HG02973 (cell line): ENCODE results near the gene TMTC1.
A peak's percentile ranks its signal among the peaks of the same experiment; 100 is the strongest.

Experiments used
- ATAC-seq: cut with Tn5 transposase; IDR thresholded peaks from one replicate; pipeline ENCODE4 v1.9.1; 2021; ENCODE audit warnings: moderate library complexity; ENCODE audit not compliant: unreplicated experiment

Gene TMTC1

DNA sequence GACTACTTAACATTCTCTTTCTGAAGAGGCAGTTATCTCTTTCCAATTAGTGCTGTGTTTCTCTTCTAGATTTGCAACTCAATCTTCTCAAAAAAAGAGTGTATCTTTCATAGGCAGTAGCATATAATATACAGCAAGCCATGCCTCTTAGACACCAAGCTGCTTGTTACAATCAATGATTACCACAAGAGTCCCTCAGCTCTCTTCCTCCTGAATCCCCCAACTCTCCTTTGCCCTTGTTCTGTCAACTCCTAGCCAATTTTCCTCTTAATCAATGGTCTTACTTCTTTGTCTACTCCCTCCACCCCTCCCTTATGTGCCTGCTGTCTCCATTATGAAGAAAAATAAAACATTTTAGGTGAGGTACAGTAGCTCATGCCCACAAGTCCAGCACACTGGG is 2.6 kb downstream of the TMTC1 start:
- ATAC-seq, result no peak

- no peak for ATAC-seq
Measured at GRCh38 chr12:29780084-29780483, 3.7 kb downstream of the TMTC1 start.

DNA sequence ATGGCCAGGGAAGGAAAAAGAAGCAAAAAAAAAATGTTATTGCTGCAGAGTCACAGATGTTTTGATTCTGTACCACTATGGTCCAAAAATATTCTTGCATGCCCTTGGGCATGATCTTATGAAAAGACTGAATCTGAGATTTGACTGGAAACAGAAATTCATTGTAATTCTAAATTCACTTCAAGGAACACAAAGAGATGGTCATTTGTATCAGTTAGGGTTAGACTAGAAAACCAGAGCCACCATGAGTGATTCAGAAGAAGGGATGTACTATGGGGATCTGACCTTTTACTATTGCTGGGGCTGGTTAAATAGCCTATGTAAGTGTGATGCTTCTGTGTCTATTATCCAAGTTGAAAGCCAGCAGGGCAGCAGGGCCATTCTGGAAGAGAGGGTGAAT is 5.2 kb downstream of the TMTC1 start:
- no peak for ATAC-seq

- no peak for ATAC-seq
Measured at GRCh38 chr12:29773076-29773475, 10.7 kb downstream of the TMTC1 start.

DNA sequence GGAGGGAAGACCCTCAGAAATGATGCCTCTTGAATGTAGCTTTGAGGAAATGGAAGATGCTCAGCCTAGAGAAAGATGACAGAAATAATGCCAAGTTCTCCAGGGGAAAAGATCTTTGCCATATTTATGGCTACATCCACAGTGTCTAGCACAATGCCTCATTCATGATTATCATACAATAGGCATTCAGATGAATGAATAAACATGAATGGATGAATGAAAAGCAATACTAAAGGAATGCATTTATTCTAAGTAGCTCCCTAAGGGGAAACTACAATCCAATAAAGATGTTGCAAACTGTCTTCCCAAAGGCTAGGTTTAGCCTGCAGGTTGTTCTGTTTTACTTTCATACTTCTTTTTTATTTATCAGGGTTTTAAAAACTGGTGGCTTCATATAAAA is 12.0 kb downstream of the TMTC1 start:
- no peak for ATAC-seq

DNA sequence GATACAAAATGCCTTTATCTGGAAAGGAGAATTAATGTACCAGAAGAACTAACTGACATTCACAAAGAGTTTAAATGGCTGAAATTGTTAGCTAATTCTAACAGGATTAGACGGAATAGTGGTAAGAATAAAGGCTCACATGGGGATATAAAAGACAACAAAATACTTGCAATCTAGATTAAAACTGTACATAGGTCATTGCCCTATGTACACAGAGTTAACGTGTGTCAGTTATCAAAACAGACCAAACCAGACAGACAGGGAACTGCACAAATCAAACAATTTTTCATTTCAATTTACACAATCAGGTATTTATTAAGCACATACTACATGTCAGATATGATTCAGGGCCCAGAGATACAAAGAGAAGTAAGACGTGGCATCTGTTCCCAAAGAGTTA is 12.6 kb downstream of the TMTC1 start:
- no peak for ATAC-seq

- no peak for ATAC-seq
Measured at GRCh38 chr12:29769162-29769858, 14.4 kb downstream of the TMTC1 start.

DNA sequence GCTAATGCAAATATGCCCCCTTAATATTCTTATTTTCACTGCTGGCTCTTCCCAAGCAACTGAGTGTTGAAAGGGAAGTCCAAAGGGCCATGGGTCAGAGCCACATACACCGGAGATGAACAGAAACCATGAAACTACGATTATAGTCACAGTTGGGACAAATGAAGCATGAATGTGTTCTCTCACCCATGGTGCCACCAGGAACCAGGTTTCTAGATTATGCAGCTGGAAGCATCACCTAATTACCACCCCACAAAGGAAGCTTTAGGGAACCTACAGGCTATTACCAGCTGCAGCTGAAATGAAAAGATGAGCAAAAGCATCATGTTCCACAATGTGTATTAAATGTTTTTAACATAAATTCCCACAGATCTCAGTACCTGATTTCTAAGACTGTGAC is 15.4 kb downstream of the TMTC1 start:
- no peak for ATAC-seq

DNA sequence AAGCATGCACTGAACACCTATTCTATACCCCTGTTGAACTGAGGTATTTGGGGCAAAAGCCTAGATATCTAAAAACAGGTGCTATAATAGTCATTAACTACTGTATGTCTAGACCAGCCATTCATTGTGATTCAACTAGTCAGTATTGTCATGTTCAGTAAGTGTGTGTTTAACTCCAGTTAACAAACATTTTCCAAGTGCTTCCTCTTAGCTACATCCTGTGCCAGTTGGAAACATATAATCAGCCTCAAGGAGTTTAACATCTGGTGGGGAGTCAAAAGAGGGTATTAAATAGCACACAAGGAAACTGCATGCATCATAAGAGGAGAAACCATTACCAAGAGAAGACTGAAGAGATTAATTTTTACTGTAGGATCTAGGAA is 20.4 kb downstream of the TMTC1 start:
- no peak for ATAC-seq

GRCh38 chr12:29762637-29763300 is 21.0 kb downstream of the TMTC1 start:
- no peak for ATAC-seq

DNA sequence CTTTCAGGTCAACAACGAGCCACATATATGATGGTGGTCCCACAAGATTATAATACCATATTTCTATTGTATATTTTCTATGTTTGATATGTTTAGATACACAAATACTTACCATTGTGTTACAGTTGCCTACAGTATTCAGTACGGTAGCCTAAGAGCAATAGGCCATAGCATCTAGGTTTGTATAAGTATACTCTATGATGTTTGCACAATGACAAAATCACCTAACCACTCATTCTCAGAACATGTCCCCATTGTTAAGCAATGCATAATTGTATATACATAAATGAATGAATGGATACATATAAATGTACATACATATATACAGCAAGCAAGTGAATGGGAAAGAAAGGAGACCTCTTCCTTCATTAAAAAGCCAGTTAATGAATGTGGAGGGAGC is 23.8 kb downstream of the TMTC1 start:
- no peak for ATAC-seq

GRCh38 chr12:29756741-29757390 is 26.9 kb downstream of the TMTC1 start:
- ATAC-seq, result no peak

DNA sequence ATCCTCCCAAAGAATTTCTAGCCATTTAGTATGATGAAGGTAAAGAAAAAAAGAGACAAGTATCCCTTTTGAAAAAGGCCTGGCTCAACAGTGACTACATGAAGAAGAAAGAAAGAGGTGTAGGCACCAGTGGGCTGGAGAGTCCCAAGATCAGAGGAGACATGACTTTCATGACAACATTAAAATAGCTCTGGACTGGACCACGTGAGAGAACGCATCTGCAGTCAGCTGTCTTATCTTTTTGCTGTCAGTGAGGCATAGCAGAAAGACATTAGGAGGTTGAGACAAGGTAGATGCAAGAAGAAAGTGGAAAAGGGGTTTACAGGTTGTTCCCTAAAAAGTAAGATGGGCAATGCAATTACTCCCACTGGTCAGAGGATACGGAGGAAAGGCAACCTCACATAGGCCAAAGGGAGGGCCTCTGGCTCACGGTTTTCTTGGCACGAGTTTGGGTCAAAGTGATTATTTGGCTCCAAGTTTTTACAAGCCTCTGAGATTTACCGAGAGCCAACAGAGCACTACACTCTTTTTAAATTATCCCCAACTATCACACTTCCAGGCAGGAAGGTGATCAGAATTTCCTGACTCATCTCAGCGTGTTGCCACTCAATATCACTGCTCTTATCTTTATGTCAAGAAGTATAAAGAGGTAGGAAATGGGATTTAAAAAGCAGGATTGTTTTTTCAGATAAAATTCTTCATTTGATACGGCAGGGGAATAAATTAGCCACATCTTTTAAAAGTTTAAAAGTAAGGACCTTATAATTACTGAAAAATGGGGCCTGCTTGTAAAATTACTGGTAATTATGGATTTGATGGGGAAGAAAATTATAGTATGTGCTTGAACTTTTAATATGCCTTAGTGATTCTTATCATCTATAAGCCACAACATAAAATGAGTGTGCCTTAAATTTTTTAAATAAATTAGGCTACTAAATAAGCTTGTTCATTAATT is 29.2 kb downstream of the TMTC1 start:
- no peak for ATAC-seq

DNA sequence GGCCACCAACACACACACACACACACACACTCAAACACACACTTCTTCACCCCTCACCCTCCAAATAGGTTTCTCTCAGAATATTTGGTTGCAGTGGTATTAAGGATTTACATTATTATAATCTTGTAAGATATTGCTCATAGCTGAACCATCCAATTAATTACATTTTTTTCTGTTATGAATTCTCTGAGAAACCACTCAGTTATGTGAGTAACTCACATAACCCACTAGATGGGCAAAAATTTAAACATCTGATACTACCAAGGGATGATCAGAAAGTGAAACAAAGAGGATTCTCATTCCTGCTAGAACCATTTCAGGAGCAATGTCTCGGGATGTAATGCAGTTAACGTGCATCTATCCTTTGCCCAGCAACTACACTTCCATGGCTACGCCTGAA is 31.6 kb downstream of the TMTC1 start:
- ATAC-seq, result no peak

- ATAC-seq, result no peak
Measured at GRCh38 chr12:29751676-29752075, 32.1 kb downstream of the TMTC1 start.

DNA sequence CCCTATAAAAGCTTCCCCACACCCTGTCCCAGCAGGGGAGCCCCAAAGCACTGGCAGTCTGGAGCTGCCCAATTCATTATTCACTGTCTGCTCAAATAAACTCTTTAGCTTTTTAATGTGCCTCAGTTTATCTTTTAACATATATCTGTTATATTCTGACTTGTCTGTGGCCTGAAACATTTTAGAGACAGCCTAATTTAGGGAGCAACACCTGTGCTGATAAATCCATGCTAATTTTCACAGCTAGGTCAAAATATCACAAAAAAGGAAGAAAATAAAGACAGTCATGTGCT is 32.9 kb downstream of the TMTC1 start:
- no peak for ATAC-seq

DNA sequence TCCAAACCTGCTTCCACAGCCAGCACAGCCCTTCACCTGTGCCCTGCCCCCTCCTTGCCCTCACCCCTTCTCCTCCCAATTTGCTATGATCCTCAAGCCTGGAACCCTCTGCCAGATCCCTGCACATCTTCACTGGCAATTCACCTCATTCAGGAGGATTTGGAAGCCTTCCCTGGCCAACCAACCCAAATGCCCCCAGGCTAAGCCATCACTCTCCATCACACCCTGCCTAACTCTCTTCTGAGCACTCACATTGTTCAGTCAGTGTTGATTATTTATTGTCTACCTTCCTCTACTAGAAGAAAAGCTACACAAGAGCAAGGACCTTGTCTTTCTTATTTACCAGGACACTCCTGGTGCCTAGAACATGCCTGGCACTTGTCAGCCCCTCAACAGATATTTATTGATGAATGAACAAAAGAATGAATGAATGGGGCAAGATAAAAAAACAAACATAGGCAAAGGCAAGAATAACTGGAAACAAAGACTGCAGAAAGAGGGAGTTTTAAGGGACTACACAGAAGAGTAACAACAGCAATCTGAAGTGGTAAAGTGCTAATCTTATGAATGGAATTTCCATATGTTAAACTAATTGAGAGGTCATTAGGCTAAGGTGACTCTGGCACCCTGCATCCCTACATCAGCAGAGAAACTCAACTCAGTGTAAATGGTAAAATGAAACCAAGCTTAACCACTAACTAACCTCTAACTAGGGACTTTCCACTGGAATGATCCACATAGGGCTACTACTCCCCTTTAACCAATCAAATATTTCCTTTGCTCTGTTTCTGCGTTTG is 33.4 kb downstream of the TMTC1 start:
- ATAC-seq, result peak; percentile 83

GRCh38 chr12:29744365-29744764 is 39.4 kb downstream of the TMTC1 start:
- ATAC-seq, result no peak

GRCh38 chr12:29743801-29744200 is 39.9 kb downstream of the TMTC1 start:
- ATAC-seq, result no peak

DNA sequence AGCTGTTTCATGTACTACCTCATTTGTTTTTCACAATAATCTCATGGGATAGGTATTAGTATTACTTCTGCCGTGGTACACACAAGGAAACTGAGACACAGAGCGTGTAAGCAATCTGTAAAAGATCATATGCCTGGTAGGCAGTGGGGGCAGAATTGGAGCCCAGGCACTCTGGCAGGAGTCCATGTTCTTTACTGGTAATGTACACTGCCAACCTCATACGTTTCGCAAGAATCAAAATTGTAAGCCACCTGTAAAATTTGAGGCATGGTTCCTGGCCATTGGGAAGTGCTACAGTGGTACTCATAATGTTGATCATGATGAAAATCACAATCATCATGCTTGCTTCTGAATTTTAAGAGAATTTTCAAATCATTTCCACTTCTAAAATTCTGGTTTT is 40.7 kb downstream of the TMTC1 start:
- ATAC-seq, result no peak

DNA sequence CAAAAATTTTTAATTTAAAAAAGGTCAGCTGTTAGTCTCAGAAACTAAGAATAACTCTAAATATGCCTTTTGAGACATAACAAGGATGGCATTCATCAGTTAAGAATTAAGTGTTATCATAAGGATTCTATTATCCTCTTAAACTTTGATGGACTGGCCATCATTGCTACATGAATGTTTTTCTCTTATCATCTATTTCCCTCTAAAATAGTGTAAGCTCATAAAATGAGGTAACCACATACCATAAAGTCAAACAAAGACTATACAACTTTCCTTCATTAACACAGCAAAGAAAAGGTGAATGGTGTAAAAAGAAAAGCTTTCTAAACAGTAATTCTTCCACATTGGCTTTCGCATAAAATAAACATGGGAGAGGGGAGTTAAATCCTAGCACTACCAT is 41.1 kb downstream of the TMTC1 start:
- ATAC-seq, result no peak
